Endometrial microvascular endothelial cells (primary cell): ENCODE data around the gene PPARA. TPM values are rescaled to one million over a fixed set of nuclear protein-coding genes. Genes with fewer than 3 reads are reported as not detected.

ENCODE experiments used
- in situ Hi-C: cut with HindIII; loops from 2 replicates; pipeline ENCODE4 v1.10.0; 2017; ENCODE audit warnings: low sequenced_read_pairs, low pct_unique_long_range_greater_than_20kb; ENCODE audit errors: inconsistent ontology term
- total RNA-seq: library from RNA; depleted of rRNA; stranded (reverse); fragments of >200 nt; gene quantifications from one replicate; pipeline ENCODE4 v1.2.3, GENCODE V29; 2015; ENCODE audit errors: inconsistent ontology term

PPARA gene
- total RNA-seq, 1 donor from 2014 or later = 4.6 TPM

DNA sequence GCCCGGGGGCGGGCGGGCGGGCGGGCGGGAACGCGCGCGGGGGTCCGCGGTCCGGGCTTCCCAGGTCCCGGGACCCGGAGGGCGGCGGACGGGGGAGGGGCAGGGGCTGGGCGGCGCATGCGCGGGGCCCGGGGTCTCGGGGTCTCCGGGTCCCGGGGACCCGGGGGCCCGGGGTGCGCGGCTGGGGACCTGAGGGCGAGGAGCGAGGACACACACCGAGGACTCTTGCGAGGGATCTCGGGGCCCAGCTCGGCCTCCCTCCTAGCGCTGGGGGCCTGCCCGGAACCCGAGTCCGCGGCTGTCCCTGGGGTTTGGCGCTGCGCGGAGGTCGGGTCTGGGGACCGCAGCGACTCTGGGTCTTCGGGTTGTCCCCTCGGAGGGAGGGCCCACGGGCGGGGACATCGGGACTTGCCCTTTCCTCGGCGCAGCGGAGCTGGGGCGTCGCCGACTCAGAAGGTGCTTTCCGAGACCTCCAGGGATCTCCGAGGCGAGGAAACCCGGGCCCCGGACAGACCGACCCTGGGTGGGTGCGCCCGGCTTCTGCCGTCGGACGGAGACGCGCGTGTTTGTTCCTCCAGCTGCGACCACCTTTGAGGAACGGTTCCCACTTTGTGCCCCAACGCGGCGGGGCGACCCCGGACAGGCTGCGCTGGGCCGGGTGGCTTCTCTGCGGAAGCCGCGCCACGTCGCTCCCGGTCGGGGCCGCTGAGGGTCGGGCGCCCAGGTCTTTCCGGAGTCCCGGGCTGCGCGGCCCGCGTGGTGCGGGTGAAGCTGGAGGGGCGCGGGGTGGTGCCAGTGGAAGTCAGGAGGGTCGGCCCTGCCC lies 540 bp downstream of the PPARA start:
- in situ Hi-C loops = no loop called here

DNA sequence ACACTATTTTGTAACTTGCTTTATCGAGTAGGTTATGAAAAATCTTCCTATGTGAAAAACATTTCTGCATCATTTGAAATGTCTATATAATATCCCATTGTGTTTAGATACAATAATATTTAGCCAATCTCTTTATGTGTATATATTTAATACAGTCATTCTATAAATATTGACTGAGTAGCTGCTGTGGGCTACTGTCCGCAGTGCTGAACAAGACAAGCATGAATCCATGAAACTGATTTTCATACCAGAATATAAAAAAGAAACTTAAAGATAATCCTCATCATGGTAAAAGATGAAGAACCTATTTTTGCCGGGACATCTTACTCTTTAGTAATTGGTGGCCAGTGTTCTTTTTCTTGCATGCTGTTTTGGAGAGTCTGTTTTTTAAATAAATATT lies 3.6 kb downstream of the PPARA start:
- in situ Hi-C loops = no loop called here

DNA sequence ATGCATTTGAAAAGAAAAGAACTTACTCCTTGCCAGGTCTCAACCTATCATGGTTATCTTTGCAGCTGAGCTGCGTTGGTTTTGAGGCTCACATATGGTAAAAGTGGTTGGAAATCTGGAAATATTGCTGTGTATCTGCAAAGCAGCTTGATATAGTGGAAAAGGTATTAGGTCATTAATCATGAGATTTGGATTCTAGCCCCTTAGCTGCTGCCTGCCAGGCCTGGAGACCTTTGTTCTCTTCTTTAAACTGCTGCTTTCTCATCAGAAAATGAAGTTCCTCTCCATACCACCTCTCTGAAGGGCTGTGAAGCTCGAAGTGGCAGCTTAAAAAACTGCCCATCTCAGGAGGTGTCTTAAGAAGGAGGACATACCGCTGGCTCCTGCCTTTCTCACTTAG lies 5.7 kb downstream of the PPARA start:
- in situ Hi-C loops = no loop called here

DNA sequence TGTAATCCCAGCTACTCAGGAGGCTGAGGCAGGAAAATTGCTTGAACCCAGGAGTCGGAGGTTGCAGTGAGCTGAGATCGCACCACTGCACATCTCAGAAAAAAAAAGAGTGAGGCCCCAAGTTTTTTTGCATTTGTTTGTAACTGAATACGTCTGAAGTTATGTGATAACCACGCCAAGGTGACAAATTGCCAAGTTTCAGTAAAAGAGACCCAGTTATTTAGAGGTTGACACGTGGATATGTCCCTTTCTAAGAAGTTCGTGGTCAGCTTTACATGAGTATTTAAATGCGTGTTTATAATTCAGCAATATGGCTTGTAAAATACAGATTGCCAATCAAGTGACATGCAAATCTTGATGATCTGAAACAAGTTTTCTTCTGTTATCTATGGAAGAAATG lies 8.0 kb downstream of the PPARA start:
- in situ Hi-C loops = no loop called here

DNA sequence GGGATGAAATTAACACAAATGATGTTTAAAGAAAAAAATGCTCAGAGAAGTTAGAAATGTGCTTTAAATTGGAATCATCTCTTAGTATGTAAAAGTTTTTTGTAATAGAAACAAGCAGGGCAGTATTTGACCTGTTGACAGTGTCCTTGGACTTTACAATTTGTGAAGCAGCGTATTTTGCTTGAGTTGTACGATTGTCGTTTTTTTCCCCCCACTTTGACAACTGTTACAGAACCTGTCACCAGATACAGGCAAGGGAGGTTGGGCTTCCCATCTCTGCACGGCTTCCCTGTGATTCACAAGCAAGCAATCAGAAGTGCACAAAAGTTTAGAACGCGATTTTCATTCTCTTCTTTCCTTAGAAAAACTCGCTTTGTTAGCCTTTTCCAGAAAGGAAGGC lies 8.9 kb downstream of the PPARA start:
- in situ Hi-C loops = no loop called here

DNA sequence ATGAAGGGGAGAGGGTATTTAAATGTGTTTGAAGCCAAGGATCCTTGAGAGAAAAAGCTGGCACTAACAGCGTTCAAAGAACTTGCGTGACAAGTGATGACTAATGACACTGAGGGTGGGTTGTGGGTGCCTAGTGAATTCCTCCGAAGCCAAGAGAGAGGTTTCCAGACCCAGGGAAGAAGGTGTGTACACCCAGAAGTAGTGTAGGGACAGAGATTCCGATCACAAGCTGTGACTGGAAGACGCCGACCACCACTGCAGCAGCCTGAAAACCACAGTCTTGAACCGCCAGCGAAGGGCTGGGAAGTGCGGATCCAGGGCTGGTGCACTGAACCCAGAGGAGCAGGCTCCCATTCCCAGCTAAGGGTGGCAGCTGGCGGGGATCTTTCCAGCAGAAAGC lies 9.5 kb downstream of the PPARA start:
- in situ Hi-C loops = no loop called here

DNA sequence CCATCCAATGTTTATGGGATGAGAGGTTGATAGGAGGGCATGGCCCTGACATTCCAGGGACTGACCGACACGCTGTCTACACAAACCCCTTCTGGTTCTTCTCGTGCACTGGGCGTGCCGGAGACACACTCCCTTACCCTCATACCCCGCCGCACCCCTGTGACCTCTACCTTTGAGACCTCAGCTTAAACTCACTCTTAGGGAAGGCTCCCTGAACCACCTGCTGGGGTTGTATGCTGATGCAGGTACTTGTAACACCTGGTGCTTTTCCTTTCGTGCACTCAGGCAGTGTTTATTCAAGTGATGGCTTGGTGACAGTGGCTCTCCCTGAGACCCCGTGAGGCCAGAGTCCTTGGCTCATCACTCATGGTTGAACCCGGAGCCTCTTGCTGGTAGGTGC lies 12.0 kb downstream of the PPARA start:
- in situ Hi-C loops = no loop called here

DNA sequence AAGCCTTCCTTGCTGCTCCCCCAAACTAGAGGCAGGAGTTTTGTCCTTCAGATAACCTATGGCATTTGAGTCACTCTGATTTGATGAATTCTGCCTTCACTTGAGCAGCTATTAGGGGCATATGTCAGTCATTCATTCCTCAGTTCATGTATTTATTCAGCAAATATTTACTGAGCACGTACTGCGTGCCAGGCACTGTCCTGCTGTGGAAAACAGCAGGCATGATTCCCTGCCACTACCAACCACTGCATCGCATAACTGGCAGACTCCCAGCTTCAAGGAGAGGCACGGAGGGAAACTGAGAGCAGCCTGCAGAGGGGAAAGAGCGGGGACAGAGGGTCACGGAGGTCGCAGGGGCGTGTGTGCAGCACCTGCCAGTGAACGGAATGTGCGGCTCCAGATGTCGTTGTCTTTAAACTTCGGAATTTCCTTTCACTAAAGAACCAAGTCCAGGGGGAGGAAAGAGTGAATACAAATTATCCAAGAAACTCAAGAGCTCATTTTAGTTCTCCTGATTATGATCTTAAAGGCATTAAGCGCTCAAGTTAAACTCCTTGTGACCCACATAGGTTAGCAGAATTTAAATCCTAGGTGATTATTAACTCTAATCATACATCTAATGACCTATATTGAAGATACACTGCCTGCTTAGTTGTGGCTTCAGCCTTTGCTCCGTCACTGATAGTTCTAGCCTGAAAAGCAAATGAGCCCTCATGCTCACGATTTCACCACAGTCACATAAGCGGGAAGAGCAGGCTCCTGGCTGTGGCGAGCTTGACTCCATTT lies 12.6 kb downstream of the PPARA start:
- in situ Hi-C loops = no loop called here

DNA sequence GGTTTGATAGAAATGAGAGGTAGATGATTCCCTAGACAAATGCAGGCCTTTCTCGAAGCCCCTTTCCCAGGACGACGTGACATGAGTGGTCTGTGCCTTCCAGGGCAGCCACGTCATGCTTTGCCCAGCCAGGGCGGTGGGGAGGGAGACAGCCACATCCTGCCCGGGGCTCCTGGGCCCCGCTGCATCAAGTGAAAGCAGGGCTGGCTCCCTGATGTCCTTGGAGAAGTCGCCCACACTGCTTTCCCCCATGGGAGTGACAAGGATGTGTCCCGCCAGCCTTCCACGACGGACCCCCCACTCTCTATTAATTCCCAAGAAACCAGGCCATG lies 13.2 kb downstream of the PPARA start:
- in situ Hi-C loops = no loop called here

DNA sequence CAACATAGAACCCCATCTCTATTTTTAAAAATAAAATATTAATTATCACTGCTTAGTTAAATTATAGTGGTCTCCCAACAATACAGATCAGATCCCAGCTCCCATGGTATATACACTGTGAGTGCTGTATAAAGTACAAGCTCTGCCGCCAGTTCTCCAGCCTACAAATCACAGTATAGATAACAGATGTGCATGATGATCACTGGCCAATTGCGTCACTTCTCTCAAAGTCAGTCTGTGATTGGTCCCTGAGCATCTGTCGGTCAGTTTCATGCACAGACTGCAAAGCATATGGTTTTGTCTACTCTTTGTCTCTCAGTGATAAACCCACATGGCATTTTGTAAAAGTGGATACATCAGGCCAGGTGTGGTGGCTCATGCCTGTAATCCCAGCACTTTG lies 15.7 kb downstream of the PPARA start:
- in situ Hi-C loops = no loop called here

DNA sequence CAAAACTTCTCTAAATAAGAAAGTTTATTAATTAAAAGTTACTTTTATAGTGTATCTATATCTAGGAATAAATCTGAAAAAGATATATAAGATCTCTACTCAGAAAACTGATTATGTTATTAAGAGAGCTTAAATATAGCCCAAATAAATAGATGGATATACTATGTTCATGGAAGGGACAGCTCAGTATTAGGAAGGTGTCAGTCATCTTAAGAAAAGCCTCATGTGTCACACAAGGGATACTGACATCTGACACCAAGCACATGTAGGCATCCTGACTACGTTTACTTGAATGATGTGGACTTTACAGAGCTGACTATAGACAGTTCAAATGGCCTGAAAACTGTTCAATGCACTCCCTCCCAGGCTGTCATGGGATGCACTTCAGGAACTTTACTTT lies 19.3 kb downstream of the PPARA start:
- in situ Hi-C loops = no loop called here

DNA sequence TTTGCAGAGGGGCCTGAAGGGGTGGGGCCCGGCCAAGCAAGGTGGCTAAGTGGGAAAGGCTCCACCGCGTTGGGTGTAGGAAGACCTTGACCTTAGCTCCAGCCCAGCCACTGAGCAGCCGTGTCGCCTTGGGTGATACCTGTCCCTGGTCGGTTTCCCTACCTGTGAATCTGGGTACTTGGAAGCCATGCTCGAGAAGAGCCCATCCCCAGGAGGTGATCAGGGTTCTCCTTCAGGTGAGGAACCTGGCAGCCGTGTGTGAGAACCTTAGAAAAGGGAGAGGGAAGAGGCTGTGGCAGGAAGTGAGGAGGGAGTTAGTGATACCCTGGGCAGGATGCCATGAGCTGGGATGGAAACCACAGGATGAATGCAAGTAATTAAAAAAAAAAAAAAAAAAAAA lies 21.6 kb downstream of the PPARA start:
- in situ Hi-C loops = no loop called here

DNA sequence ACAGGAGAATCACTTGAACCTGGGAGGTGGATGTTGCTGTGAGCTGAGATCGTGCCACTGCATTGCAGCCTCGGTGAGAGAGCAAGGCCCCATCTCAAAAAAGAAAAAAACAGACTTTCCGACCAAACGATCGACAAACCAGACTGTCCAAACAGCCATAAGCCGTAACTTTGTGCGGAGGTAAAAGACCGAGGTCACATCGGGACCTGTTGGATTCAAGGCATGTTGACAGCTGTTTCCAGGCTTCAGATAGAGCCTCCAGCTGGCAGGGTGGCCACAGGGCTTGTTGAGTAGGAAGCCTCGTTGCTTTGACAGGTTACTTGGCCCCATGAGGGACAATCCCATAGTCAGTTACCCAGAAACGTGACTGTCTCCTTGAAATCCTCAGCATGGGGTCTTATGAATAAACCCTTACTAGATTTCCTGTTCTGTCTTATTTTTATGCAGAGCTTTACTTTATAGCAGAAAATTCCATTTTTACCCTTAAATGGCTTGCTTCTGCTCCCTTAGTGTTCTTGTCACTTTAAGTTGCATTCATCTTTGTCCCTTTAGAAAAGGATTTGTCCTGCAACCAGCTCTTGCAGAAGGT lies 22.3 kb downstream of the PPARA start:
- in situ Hi-C loops = no loop called here

DNA sequence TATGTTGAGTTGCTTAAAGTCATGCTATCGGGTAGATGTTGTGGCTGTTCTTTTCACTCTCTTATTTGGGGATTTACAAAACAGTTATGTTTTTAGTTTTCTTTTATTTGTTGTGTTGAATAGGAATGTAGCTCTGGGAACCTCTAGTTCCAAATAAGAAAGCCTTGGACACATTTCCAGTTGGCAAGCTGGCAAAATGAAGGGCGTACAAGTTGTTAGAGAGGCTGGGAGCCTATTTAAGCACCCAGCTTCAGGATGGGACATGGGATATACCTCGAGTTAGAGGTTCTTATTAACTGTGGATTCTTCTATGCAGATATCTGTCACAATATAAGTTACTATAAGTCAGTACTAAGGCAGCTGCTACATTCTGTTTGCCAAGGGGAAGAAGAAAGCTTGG lies 22.8 kb downstream of the PPARA start:
- in situ Hi-C loops = no loop called here

DNA sequence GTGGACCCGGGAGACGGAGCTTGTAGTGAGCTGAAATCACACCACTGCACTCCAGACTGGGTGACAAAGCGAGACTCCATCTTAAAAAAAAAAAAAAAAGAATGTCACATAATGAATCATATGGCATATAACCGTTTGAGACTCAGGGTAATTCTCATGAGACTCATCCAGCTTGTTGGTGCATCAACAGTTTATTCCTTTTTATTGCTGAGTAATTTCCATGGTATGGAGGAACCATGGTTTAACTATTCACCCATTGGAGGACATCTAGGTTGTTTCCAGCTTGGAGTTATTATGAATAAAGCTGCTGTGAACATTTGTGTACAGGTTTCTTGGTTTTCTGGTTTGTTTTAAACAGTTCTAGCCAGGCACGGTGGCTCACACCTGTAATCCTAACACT lies 25.3 kb downstream of the PPARA start:
- in situ Hi-C loops = no loop called here

DNA sequence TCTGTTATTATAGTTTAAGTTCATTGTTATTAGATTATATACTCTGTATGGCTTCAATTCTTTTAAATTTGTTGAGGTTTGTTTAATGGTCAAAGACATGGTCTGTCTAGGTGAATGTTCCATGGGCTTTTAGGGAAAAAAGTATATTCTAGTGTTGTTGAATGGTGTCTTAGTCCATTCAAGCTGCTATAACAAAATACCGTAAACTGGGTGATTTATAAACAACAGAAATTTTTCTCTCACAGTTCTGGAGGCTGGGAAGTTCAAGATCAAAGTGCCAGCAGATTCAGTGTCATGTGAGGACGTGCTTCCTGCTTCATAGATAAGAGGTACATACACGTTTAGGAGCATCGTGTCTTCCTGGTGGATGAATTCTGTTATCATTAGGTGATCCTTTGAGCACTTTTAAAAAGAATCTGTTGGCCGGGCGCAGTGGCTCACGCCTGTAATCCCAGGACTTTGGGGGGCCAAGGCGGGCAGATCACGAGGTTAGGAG lies 26.2 kb downstream of the PPARA start:
- in situ Hi-C loops = no loop called here

DNA sequence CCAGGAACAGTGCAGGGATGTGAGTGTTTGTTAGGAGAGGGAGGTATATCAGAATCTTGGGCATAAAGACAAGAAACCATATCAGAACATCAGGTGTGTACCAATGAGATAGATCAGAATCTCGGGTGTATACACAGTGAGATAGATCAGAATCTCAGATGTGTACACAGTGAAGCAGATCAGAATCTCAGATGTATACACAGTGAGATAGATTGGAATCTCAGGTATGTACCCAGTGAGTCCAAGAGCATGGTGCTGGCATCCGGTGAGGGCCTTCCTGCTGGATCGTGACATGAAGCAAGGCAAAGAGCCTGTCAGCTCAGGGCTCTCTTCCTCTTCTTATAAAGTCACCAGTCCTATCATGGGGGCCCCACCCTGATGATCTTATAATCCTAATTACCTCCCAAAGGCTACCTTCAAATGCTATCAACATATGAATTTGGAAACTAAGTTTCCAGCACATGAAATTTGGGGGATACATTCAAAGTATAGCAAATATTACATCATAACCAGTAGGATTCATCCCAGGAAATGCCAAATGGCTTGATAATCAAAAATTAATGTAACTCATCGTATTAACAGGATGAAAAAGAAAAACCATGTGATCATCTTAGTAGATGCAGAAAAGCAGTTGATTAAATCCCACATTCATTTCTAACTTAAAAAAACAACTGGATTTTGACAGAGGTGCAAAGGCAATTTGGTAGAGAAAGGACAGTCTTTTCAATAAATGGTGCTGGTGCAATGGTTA lies 28.6 kb downstream of the PPARA start:
- in situ Hi-C loops = no loop called here

DNA sequence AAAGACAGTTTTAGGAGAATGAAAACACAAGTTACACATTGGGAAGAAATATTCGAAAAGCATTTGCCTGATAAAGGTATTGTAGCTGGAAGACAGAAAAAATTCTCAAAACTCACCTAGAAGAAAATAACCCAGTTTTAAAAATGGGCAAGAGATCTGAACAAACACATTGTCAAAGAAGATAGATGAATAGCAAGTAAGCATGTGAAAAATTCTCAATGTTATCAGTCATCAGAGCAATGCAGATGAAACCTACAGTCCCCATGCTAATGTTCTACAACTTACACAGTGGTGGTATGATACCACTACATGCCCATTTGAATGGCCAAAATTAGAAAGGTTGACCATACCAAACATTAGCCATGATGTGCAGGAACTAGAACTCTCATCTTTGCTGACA lies 29.4 kb downstream of the PPARA start:
- in situ Hi-C loops = no loop called here

DNA sequence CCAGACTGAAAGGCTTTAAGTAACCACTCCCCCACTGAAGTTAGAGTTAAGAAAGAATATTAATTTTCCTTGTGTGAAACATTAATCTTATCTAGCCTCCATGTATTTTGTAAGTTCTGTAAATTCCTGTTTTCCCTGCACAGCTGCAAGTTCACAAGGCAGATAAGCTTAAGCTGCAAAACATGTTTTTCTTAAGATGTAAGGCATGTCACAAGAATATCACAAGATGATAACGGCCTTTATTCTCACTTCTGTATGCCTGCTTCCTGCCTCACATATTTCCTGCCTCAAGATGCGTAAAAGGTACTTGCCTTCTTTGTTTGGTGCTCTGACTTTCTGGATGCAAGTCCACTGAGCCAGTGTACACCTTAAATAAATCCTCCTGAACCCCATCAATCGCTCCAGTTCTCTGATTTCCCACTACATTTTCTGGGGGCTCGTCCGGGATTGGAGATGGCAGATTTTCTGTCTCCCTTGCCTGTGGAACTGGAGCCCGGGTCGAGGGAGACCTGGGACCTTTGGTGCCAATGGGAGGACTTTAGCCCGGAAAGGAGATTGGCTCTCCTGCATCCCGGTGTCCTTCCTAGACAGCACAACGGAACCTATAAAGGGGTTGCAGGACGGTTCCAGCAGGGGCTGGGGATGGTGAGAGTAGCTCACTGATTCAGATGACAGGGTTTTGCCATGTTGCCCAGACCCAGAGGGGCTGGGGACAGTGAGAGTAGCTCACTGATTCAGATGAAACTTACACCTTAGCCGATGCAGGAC lies 30.2 kb downstream of the PPARA start:
- in situ Hi-C loops = no loop called here
